Activated CD4-positive, alpha-beta T cell treated with anti-CD3 and anti-CD28 coated beads for 24 hours (primary cell): ENCODE measurements around the gene SINHCAF.

Experiments
- DNase-seq, 2 donors: peaks; one replicate each; pipeline ENCODE4 v3.0.0-alpha.2; 2020; ENCODE audit warnings: low read depth in 2 of 2

SINHCAF gene

DNA sequence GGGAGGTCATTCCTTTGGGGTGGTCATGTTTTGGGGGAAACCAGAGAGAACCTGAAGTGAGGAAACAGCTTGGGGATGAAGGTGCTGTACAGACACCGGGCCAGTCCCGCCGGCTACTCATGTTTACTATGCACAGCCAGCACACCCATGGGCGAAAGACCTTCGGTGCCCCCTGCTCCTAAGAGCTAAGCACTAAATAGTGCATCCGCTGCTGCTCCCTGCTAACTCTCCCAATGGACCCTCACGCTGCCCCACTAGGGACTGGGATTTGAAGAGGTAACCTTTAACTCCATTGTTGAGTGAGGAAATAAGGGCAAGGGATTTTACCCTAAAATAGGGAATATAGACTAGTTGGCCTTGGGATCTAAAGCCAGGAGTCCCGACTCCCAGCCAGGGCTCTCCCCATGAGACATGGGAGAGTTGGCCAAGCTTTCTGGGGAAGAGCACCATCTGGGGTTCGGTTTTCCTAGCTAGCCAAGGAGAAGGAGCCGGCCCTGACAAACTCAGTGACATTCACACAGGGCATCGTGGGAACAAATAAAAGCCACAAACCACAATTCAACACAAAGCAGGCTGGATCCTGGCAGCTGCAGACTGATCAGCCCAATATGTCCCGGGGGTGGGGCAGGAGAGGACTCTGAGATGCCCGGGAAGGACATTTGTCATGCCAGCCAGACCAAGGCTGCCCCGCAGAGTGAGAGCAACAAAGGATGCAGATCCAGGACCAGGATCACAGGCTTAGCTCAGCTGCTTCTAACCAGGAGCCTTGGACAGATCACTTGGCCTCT, 91.7 kb downstream of the SINHCAF start:
- DNase-seq = no peak

DNA sequence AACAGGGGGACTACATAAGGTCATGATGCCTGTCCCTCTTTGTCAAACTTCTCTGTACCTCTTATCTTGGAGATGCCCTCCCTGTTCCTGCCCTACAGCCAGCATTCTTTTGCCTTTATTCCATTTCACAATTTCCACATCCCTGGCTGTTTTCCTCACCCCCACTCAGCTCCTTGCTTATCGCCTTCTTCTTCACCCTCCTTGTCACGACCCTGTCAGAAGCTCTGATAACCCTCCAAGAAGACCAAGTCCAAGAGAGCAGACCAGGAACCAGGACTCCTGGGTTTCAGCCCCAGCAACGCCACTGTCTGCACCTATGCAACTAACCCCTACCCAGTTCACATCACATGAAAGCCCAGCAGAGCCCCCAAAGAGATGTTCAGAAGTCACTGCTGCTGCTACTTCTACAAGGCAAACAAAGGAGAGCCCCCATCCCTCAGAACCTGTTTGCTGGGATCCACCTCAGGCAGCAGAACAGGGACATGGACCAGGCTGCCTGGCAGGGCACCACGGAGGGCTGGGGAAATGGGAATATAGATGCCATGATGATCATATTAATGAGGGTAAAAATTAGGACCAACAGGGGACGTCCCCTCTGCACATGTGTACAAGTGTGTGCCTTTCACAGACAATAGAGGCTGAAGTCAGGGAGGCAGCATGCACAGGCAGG, 92.8 kb downstream of the SINHCAF start:
- no peak for DNase-seq

GRCh38 chr12:31232361-31232965, 93.5 kb downstream of the SINHCAF start:
- DNase-seq = no peak

- DNase-seq = no peak
These were observed 94.2 kb downstream of the SINHCAF start for GRCh38 chr12:31231611-31232360.
